ENCODE results near the gene ZNF184. TPM values are rescaled to one million over a fixed set of nuclear protein-coding genes. Genes with fewer than 3 reads are reported as not detected.
A peak's percentile ranks its signal among the peaks of the same experiment; 100 is the strongest.
"Not testable (repeated sequence)": the region's sequence is repeated elsewhere in the genome, so short reads cannot be mapped to it uniquely, and the experiment has no call there.

Gene ZNF184
- total RNA-seq, 2 donors from 2014 or later: 3.5 to 4.3 TPM

DNA sequence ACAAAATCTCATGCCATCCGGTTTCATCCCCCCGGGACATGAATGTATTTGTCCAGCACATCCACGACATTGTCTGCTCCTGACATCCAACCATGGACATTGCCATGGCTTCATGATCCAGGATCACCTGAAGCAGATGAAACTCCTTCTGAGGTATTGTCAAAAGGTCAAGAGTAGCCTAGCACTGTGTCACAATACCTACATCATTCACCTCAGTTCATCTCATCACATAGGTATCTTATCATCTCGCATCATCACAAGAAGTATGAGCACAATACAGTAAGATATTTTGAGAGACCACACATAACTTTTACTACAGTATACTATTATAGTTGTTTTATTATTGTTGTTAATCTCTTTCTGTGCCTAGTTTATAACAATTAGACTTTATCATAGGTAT is 33.5 kb downstream of the ZNF184 start:
- intact Hi-C loops (cut with DNase I): no loop called here
- DNase-seq (no peak), ATAC-seq (no peak)

DNA sequence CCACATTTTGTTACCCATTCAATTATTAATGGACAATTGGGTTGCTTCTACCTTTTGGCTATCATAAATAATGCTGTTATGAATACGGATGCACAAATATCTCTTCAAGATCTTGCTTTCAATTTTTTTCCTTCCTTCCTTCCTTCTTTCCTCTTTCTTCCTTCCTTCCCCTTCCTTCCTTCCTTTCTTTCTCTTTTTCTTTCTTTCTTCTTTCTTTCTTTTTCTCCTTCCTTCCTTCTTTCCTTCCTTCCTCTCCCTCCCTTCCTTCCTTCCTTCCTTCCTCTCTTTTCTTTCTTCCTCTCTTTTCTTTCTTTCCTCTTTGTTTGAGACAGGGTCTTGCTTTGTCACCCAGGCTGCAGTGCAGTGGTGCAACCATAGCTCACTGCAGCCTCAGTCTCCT is 39.2 kb downstream of the ZNF184 start:
- intact Hi-C loops (cut with DNase I): no loop called here
- no peak for ATAC-seq
- no peak for DNase-seq

GRCh38 chr6:27428966-27429365 is 43.9 kb downstream of the ZNF184 start:
- DNase-seq (no peak), ATAC-seq (no peak)
- intact Hi-C loops (cut with DNase I): no loop called here

- no peak for DNase-seq
- intact Hi-C loops (cut with DNase I): no loop called here
- ATAC-seq: no peak
Measured at GRCh38 chr6:27428502-27428901, 44.4 kb downstream of the ZNF184 start.

DNA sequence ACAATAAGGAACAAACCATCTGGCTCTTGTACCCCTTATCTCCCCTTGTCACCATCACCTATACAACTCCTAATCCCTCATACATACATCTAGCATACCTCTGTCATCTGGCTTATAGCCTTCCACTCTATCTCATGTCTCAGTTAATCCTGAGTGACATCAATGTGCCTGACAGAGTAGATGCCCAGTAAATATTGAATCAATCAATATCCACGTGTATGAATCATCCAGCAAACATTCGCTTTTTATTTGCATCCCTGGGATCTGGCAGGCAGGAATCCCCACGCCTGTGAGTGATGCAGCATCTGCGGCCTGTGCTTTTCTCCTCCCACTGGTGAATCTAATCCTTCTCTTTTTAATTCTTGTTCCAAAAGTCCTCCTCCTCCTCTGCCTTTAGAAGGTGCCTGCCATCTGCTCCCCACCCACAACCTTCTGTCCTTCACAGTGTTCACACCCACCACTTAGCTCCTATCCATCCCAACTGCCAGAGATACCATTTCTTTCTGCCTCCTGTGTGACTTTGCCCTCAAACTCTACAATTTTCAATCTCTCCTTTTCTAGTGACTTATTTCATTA is 46.8 kb downstream of the ZNF184 start:
- DNase-seq (no peak), ATAC-seq (no peak)
- intact Hi-C loops (cut with DNase I): no loop called here

DNA sequence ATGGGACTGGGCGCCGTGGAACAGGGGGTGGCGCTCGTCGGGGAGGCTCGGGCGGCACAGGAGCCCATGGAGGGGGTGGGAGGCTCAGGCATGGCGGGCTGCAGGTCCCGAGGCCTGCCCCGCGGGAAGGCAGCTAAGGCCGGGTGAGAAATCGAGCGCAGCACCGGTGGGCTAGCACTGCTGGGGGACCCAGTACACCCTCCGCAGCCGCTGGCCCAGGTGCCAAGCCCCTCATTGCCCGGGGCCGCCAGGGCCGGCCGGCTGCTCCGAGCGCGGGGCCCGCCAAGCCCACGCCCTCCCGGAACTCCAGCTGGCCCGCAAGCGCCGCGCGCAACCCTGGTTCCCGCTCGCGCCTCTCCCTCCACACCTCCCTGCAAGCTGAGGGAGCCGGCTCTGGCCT is 48.1 kb downstream of the ZNF184 start:
- intact Hi-C loops (cut with DNase I); ATAC-seq: not testable (repeated sequence)

DNA sequence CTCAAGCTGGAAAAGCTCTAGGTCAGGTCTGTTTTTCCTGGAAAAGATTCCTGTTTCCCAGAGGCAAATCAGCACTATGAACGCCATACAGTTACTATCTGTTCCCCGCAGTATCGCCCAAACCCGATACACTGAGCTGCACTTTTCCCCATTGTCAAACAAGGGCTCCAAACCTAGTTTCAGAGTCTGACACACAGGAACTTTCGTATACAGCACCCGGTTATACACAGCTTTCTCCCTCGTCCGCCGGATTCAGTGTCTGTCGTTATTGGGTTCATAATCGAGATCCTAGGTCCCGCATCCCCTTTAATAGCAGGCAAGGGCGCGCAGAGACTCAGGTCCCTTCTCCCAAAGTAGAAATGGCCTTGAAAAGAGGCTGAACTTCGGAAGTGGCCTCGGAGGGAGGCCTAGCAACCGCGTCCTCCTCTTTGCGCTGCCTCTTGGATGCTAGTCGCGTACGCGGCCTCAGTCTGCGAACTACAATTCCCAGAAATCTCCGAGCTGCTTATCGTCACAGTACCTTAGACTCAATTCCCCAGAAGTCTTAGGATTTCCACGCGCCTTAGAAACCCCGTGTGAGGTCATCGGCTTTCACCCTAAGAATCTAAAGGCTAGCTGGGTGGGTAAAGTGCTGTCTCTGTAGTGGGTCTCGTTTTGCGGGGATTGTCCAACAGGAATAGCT is 50.1 kb downstream of the ZNF184 start:
- intact Hi-C loops (cut with DNase I): no loop called here
- peak in 1 of 2 donors; percentile 65 for ATAC-seq
- no peak for DNase-seq

More for the DNA sequence above, 48.1 kb downstream of the ZNF184 start:
- not testable (repeated sequence) for DNase-seq

GRCh38 chr6:27419363-27419762 is 53.5 kb downstream of the ZNF184 start:
- intact Hi-C loops (cut with DNase I): no loop called here
- DNase-seq: no peak

GRCh38 chr6:27415898-27416297 is 57.0 kb downstream of the ZNF184 start:
- no peak for DNase-seq
- no peak for ATAC-seq
- intact Hi-C loops (cut with DNase I): no loop called here

More at GRCh38 chr6:27419363-27419762, 53.5 kb downstream of the ZNF184 start:
- ATAC-seq: no peak

DNA sequence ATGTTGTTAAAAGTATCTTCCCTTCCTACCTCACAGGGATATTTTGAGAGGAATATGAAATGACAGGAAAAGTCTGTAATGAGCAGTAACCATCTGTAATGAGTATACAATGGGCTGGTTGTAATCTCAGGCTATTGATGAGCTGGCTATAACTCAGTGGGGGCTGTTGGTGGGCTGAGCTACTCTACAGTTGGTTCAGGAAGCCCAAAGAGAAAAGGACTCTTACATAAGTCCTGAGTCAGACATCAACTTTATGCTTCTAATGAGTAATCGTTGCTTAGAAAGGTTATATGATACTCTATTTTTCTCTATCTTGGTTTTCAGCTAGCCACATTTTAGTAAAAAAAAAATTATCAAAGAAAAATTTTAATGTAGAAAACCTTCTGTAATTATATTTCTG is 57.9 kb downstream of the ZNF184 start:
- DNase-seq (no peak), ATAC-seq (no peak)
- intact Hi-C loops (cut with DNase I): no loop called here

- no peak for DNase-seq
- intact Hi-C loops (cut with DNase I): no loop called here
- ATAC-seq: no peak
Measured at GRCh38 chr6:27414300-27414699, 58.6 kb downstream of the ZNF184 start.

- DNase-seq (no peak), ATAC-seq (no peak)
- intact Hi-C loops (cut with DNase I): no loop called here
Measured at GRCh38 chr6:27407153-27407814, 65.6 kb downstream of the ZNF184 start.

GRCh38 chr6:27406085-27406484 is 66.8 kb downstream of the ZNF184 start:
- ATAC-seq (no peak), DNase-seq (no peak)
- intact Hi-C loops (cut with DNase I): no loop called here

GRCh38 chr6:27400877-27401642 is 71.8 kb downstream of the ZNF184 start:
- intact Hi-C loops (cut with DNase I): no loop called here
- DNase-seq (no peak), ATAC-seq (no peak)

Other genes starting within 250 kb of the ZNF184 start
- under 1 TPM; 0.31 to 0.88 TPM for gene PRSS16, start 225.4 kb downstream of the ZNF184 start, total RNA-seq
- not detected for gene POM121L2, start 160.8 kb downstream of the ZNF184 start, total RNA-seq
- 1 to 10 TPM; 1.9 to 2.6 TPM for gene ZNF391, start 84.3 kb downstream of the ZNF184 start, total RNA-seq